GF-D8 (cell line): ENCODE measurements around the gene IQCE.
"Not testable (repeated sequence)": the region's sequence is repeated elsewhere in the genome, so short reads cannot be mapped to it uniquely, and the experiment has no call there.

Experiments
- DNase-seq: peaks from one replicate; lab custom pipeline; 2025; lab: John Stamatoyannopoulos, UW

IQCE gene

DNA sequence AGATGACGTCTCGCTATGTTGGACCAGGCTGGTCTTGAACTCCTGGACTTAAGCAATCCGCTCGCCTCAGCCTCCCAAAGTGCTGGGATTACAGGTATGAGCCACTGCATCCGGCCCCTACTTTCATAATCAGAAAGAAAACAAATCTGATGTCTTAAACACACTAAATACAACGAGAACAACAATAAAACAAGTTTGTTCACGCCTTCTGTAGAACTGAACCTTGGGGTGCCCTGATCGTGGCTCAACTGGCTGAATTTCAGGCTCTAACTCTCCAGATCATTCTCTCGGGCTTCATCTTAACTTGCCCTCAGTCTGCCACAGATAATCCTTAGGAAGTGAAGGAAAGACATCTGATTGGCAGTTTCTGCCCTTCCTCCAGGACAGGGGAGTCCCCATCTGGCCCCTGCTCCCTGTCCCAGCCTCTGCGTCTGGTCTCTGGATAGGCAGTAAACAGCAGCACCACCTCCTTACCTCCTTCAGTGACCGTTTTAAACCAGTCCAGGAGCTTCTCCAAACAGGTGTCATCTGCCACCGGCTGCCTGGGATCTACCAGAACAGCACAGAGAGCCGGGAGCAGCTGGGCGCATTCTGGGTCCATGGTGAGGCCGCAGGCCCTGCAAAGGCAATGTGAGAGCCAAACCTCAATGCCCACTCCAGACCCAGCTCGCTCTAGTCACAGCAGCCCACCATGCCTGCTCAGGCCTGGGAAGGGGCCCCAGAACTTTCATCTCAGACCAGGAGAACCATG is 4.8 kb upstream of the IQCE start:
- DNase-seq: no peak

DNA sequence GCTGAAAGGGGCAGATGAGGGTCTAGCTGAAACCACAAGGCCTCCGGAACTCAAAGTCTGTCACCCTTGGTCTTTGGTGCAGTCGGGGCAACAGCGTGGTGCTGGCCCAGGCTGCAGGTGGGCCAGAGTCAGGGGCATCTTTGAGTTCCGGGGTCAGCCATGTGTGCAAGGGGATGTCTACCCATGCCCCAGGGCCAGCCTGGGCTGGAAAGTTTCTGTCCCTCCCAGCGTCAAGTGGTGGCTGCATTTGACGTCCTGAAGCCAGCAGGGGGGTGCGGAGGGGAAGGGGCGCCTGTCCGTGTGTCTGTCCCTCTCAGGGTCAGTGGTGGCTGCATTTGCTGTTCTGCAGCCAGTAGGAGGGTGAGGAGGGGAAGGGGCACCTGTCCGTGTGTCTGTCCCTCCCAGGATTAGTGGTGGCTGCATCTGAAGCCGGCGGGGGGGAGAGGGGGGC is 4.1 kb upstream of the IQCE start:
- no peak for DNase-seq

DNA sequence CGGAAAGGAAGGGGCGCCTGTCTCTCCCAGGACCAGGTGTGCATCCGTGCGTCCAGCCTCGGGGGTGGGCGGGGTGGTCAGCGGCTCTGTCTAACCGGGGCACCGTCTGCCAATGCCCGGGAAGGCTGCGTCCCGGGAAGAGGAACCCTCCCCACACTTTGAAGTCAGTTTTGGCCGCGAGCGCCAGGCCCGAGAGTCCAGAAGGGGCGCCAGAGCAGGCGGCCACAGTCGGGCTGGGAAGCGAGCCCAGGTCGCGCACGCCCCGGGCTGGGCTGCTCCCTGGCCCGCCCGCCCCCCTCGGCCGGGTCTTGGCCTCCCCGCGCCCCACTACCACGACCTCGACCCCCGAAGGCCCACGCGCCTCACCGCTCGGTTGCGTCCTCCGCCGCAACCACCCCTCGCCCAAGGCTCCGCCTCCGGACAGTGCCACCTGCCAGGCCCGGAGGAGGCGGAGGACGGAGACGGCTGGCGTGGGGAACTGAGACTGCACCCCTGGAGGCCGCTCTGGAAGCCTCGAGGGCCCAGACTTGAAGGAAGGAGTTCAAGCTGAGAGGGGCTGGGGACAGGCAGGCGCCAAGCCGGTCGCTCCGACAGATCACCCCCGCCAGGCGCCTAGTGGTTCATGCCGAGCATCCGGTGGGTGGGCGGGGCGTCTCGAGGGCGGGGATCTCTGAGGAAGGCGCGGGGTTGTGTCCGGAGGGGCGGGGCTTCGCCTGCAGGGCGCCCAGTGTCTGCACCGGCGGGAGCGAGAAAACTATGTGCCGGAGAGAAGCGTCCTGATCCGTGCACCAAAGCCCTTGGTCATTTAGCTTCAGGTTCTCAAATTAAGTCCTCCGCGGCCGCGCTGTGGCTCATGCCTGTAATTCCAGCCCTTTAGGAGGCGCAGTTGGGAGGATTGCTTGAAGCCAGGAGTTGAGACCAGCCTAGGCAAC is 3.4 kb upstream of the IQCE start, which contains the start of gene BRAT1:
Gene BRAT1 (minus strand): TSS at position 404 of the 932 bp plus-strand sequence. CDS start 1,093 bp downstream, outside the sequence.
- DNase-seq: peak; percentile 93

DNA sequence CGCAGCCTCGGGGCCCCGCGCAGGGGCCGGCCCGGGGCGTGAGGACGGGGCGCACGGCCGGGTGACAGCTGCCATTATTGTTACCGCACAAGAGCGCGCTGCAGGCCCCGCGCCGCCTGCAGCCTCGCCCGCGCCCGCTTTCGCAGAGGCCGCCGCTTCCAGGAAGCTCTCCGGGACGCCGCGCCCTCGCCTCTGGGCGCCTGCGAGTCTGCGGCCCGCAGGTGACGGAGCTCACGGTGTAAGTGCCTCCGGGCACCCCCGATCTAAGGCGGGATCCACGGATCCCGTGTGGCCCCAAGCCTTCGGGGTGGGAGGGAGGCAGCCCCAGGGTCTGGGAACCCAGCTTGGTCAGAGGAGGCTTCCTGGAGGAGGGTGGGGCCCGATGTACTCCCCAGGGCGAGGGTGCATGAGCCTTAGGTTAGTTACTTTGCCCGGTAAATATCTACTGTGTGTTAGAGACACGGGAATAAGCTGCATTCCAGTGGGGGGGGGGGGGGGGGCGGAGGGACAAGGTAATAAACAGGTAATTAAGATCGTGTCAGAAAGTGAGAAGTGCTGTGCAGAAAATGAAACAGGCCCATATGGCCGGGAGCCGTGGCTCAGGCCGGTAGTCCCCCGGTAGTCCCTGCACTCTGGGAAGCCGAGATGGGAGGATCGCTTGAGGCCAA is 638 bp downstream of the IQCE start:
- DNase-seq: no peak

DNA sequence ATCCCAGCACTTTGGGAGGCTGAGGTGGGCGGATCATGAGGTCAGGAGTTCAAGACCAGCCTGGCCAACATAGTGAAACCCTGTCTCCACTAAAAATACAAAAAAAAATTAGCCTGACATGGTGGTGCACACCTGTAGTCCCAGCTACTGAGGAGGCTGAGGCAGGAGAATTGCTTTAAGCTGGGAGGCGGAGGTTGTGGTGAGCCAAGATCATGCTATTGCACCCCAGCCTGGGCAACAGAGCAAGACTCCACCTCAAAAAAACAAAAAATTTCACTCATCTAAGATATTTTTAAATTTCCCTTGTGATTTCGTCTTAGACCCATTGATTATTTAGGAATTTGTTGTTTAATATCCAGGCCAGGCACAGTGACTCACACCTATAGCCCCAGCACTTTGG is 5.2 kb downstream of the IQCE start:
- not testable (repeated sequence) for DNase-seq

DNA sequence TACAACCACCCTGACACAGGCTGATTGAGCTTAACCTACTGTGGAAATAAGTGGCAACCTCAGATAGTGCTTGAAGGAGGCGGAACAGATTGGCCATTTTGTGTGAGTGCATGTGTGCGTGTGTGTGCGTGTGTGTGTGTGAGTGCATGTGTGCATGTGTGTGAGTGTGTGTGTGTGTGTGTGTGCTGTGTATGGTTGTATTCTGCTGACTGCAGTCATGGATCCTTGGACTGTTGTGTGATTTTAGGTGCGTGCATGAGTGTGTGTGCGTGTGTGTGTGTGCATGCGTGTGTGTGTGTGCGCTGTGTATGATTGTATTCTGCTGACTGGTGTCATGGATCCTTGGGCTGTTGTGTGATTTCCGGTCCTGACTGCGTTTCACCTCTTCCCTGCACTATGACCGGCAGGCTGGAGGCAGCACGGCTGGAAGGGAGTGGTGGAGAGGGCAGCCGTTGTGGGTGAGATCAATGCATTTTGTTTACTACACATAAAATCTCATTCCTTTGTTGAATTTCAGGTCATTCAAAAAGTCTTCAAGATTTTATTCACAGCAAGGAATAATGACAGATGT is 6.3 kb downstream of the IQCE start:
- no peak for DNase-seq

DNA sequence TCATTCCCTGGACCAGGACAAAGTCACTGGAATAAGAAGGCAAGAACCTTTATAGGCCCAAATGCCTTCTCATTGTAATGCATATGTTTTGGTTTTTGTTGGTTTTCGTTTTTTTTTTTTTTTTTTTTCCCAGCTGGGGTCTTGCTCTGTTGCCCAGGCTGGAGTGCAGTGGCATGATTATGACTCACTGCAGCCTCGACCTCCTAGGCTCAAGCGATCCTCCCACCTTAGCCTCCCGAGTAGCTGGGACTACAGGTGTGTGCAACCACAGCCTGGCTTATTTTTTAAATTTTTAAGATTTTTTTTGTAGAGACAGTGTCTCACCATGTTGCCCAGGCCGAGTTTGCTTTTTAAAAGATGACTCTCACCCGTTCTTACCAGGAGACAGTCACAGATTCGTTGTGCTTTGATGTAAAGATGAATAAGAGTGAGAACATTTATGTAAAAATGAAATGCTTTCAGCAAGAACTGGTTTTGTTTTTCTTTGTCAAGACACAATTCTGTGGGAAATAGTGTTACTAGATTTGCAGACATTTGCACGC is 7.6 kb downstream of the IQCE start:
- no peak for DNase-seq

DNA sequence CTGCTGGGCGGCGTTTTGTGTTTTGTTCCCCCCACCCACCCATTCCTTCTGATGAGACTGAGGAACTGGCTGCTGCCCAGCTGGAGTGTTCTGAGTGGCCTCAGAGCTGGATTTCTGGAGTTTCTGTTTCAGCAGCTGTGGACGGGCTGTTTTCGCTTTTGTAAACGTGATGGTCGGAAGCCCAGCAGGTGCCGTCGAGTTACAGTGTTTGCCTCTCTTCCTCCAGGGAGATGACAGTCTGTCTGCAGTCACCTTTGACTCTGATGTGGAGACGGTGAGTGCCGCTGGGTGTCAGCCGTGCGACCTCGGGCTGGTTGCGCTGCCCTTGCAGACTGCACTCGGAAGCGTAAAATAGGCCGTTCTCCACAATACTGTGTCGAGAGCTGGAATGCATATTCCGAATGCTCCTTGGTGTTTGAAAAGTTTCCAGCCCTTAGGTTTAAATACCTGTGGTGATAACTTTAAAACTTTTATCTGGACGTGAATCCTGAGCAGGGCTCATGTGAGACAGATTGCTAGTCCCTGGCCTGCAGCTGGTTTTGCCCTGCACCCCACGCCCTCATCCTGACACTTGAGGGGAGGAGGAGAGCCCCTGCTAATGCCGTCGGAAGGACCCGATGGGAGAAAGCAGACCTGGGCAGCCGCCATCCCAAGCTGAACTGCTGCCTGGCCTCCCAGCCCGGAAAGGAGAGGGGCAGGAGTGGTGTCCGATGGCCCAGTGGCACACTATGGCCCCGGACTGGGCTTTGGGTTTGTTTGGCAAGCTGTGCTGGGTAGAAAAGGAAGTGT is 8.3 kb downstream of the IQCE start:
- DNase-seq: no peak

DNA sequence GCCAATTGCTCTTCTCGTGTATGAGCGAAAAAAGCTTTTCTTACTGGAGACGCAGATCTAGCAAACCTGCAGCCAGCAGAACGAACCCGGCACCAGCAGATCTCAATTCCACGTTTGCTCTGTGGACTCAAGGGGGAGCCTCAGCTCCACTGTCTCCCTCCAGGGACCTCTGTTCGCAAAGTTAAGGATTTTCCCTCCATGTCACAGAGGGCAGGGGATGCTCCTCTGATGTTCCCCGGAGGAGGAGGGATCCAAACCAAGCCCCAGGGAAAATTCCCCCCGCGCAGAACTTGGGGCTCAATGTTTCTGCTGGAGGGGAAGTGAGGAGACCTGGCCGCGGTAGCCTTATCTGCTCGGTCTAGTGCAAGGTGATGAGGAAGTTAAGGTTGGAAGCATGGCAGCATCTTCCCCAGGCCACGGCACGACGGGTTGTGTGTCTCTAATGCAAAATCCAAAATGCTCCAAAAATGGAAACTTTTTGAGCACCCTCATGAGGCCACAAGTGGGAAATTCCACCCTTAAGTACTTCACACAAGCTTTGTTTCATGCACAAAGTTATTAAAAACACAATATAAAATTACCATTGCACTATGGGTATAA is 9.0 kb downstream of the IQCE start:
- no peak for DNase-seq

DNA sequence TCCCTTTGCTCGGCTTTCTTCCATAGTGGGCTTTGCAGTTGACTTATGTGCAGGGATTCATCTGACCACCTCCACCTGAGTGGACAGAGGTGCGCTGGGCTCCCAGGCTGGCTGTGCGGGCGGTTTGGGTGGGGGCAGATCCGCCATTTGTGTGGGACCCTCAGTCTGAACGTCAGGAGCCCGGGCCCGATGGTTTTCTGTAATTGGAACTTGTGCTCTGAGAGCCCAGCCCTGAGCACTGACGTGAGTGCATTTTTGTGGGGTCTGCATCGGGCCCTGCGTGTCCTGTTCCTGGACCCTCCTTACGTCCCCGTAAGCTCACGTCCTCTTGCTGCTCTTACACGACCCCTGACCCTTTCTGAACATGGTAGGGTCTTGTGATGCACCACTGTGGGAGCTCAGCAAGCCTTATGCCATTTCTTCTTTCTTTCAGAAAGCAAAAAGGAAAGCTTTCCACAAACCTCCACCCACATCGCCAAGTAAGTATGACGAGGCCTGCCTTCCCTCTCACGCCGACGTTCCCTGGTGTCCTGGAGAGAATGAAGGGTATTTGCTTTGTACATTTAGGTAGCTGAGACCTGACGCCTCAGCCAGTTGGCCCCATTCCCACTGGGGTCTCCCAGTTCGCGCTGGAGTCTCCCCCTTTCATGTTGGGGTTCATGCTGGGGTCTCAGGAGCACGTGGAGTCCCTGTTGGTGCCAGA is 9.9 kb downstream of the IQCE start:
- no peak for DNase-seq

DNA sequence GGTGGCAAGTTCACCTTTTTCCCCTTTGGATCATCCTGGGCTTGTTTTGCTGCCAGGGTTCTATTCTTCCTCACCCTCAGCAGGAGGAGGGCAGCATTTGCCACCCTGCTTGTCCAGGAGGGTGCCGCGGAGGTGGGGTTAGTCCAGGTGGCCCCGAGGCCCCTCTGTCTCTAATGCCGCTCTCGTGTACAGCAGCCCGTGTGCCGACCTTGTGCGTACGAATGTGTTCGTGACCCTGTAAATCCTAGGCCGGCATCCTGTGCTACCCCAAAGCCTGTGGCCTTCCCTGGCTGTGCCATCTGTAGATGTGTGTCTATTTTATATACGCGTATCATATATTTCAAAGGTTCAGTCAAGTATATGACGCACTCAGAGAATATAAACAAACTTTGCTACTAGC is 10.6 kb downstream of the IQCE start:
- no peak for DNase-seq

DNA sequence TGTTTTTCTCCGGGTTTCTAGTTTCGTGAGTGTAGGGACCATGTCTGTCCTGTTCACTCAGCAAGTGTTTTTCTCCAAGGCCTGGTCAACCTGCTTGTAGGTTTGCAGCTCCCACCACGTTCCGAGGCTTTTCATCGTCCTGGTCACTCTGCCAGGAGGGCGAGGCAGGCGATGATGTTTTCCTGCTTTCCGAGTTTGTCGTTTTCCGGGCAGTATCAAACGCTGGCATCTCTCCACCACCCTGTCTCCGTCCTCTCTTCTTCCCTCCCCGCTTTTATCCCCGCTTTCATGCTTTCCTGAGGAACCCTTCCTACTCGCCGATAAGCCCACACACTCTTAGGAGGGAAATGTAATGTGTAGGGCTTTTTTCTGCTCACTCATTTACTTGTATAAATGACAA is 11.2 kb downstream of the IQCE start:
- no peak for DNase-seq

DNA sequence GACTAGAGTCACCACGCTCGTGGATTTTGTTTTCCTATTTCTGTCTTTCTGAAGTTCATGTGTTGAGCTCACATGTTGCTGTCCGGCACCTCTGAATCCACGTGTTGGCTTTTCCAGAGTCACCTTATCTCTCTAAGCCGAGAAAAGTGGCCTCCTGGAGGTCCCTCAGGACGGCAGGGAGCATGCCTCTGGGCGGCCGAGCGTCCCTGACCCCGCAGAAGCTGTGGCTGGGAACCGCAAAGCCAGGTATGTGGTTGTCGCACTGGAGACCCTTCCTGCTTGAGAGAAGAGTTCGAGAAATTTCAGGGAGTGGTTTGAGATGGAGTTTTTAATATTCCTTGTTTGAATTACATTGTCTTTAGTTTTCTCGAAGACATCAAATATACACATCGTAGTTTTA is 12.6 kb downstream of the IQCE start:
- DNase-seq: no peak

DNA sequence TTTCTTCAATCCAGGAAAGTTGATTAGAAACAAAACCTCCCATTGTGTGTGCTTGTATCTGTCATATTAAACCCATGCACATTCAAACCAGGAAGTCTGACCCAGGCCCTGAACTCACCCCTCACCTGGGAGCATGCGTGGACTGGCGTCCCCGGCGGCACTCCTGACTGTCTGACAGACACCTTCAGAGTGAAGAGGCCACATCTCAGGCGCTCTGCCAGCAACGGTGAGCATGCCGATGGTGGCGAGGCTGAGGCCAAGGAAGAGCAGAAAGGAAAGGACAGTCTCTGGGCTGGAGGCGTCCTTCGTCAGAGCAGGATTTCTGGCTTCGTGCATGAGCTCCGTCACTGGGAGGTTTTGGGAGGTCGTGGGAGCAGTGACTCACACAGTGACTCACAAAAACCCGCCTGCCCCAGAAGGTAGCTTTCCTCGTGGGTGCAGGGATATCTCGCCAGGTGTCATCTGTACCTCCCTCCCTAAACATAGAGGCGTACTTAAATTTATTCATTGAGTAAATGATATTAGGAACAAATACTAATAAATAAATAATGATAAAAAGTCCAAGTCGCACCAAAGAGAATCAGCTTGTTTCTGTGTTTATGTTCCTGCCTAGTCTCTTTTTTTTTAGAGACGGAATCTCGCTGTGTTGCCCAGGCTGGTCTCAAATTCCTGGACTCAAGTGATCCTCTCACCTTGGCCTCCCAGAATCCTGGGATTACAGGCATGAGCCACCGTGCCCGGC is 13.5 kb downstream of the IQCE start:
- DNase-seq: no peak

DNA sequence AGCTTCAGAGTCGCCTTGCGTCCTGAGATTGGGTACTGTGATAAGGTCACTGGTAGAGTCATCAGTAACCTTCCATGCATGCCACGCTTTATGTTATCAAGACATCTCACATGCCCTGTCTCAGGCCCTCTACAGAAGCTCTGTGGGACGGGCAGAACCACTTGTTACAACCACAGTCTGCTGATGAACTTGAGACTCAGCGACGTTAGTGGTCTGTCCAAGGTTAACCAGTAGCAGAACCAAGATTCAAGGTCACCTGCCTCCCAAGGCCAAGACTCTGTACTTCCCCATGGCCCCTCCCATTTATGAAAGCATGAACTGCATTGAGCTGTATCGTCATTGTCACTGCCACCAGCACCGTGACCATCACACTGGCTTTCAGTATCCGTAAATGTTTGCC is 15.0 kb downstream of the IQCE start:
- no peak for DNase-seq

DNA sequence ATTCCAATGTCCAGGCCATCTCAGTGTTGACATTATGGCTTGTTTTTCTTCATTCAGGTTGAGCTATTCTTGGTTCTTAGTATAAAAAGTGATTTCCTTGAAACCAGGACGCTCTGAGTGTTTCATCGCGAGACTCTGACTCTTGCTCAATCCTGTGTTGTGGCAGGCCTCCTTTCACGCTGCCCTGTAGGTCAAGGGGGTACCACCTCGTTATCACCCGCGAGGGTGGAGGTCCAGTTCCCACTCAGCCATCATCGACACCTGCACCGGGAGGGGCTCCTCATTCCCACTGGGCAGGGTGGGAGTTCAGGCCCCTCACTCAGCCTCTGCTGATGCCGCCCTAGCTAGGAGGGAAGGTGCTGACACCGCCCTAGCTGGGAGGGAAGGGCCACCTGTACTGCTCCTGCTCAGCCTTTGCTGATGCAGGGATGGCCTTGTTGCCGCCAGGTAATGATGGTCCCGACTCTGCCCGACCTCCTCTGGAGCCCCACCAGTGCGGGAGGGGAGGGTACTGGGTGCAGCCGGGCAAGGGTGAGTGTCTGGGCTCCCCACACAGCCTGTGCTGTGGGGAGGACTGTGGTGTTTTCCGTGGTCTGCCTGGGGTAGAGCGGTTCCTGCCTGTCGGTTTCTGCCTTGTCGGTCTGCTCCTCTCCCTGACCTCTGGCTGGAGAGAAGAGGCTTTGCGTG is 16.4 kb downstream of the IQCE start:
- no peak for DNase-seq

DNA sequence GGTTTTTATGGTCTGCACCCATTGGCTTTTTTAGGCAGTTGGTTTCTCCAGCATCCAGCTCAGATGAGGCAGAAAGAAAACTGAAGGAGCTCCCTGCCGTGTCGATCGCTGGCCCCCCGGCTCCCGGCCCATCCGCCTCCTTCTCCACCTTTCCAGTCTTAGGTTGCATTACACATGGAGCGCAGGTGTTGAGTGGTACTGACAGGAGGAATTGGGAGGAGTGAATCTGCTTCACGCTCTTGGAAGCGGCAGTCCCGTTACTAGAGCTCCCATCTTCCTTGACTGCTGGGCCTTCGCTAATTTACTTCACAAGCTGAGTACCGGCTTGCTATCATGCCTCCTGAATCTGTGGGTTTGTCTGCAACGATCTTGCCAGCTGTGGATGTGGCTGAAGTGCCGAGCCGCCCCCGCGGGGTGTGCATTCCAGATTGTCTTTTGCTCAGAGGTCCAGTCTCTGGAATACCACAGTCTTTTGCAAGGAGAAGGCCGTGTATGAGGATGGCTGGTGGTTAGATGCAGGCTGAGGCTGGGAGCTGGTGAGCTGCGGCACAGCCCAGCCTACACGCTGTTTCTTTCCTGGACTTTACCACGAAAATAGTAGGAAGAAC is 17.1 kb downstream of the IQCE start:
- no peak for DNase-seq
